SK-N-SH treated with all-trans-retinoic acid at 6 μM for 48 hours (cell line): Measurements from ENCODE around the gene TCF12.
A peak's percentile ranks its signal among the peaks of the same experiment; 100 is the strongest.

ENCODE experiments used
- ATAC-seq: fragments of 200-7000 bp; cut with Tn5 transposase; 3 replicates; pipeline ENCODE4 v1.9.1; 2020; ENCODE audit warnings: mild to moderate bottlenecking, moderate library complexity
- BACH2 ChIP-seq: fragments of 250-450 bp; sonication (Bioruptor Pico); IDR thresholded peaks from 2 replicates; pipeline ENCODE4 v1.9.0; 2021; ENCODE audit warnings: mild to moderate bottlenecking, borderline replicate concordance
- CSDC2 ChIP-seq: fragments of 250-450 bp; sonication (Bioruptor Pico); IDR thresholded peaks from 2 replicates; pipeline ENCODE4 v1.5.0; 2020; ENCODE audit warnings: mild to moderate bottlenecking, moderate library complexity
- GLIS3 ChIP-seq: fragments of 250-450 bp; sonication (Bioruptor Pico); IDR thresholded peaks from 2 replicates; pipeline ENCODE4 v1.5.0; 2020; ENCODE audit warnings: mild to moderate bottlenecking, moderate library complexity
- ISL1 ChIP-seq: fragments of 250-450 bp; sonication (Bioruptor Pico); IDR thresholded peaks from 2 replicates; pipeline ENCODE4 v2.1.2; 2022; ENCODE audit warnings: mild to moderate bottlenecking, moderate library complexity
- OSR1 ChIP-seq: fragments of 250-450 bp; sonication (Bioruptor Pico); IDR thresholded peaks from 2 replicates; pipeline ENCODE4 v1.8.0; 2022; ENCODE audit warnings: moderate library complexity, mild to moderate bottlenecking, inconsistent platforms
- PPARA ChIP-seq: fragments of 250-450 bp; sonication (Bioruptor Pico); IDR thresholded peaks from 2 replicates; pipeline ENCODE4 v1.5.0; 2020; ENCODE audit warnings: mild to moderate bottlenecking, borderline replicate concordance
- RARB ChIP-seq: fragments of 250-450 bp; sonication (Bioruptor Pico); IDR thresholded peaks from 2 replicates; pipeline ENCODE4 v1.8.0; 2021; ENCODE audit warnings: mild to moderate bottlenecking, moderate library complexity
- SNAI2 ChIP-seq: fragments of 250-450 bp; sonication (Bioruptor Pico); IDR thresholded peaks from 2 replicates; pipeline ENCODE4 v1.5.0; 2020; ENCODE audit warnings: mild to moderate bottlenecking, moderate library complexity
- TCF4 ChIP-seq: fragments of 250-450 bp; sonication (Bioruptor Pico); IDR thresholded peaks from 2 replicates; pipeline ENCODE4 v1.8.0; 2021; ENCODE audit warnings: mild to moderate bottlenecking, moderate library complexity, borderline replicate concordance
- TOX ChIP-seq: fragments of 250-450 bp; sonication (Bioruptor Pico); IDR thresholded peaks from 2 replicates; pipeline ENCODE4 v1.8.0; 2021; ENCODE audit warnings: mild to moderate bottlenecking, moderate library complexity, borderline replicate concordance
- ZFP3 ChIP-seq: fragments of 250-450 bp; sonication (Bioruptor Pico); IDR thresholded peaks from 2 replicates; pipeline ENCODE4 v1.5.0; 2020; ENCODE audit warnings: mild to moderate bottlenecking, moderate library complexity
- ZFP30 ChIP-seq: fragments of 450-650 bp; formaldehyde crosslinking; IDR thresholded peaks from 2 replicates; pipeline ENCODE4 v1.5.0; 2022; ENCODE audit warnings: mild to moderate bottlenecking, moderate library complexity
- ZNF70 ChIP-seq: fragments of 450-650 bp; formaldehyde crosslinking; IDR thresholded peaks from 2 replicates; pipeline ENCODE4 v1.5.0; 2020; ENCODE audit warnings: mild to moderate bottlenecking, moderate library complexity
- ZNF8 ChIP-seq: fragments of 450-650 bp; formaldehyde crosslinking; IDR thresholded peaks from 2 replicates; pipeline ENCODE4 v1.5.0; 2020; ENCODE audit warnings: mild to moderate bottlenecking, moderate library complexity
- TF ChIP-seq, protein P1 (sequence below): fragments of 250-450 bp; sonication (Bioruptor Pico); IDR thresholded peaks from 2 replicates; pipeline ENCODE4 v1.5.0; 2020; ENCODE audit warnings: mild to moderate bottlenecking, moderate library complexity
- TF ChIP-seq, protein P2 (sequence below): fragments of 250-450 bp; sonication (Bioruptor Pico); IDR thresholded peaks from 2 replicates; pipeline ENCODE4 v1.5.1; 2020; ENCODE audit warnings: low read depth, mild to moderate bottlenecking, moderate library complexity
- TF ChIP-seq, protein P3 (sequence below): fragments of 250-450 bp; sonication (Bioruptor Pico); IDR thresholded peaks from 2 replicates; pipeline ENCODE4 v1.8.0; 2020; ENCODE audit warnings: mild to moderate bottlenecking, moderate library complexity, borderline replicate concordance
- TF ChIP-seq, protein P4 (sequence below): fragments of 250-450 bp; sonication (Bioruptor Pico); IDR thresholded peaks from 2 replicates; pipeline ENCODE4 v1.5.1; 2021; ENCODE audit warnings: mild to moderate bottlenecking, moderate library complexity
- TF ChIP-seq, protein P5 (sequence below): fragments of 250-450 bp; sonication (Bioruptor Pico); IDR thresholded peaks from 2 replicates; pipeline ENCODE4 v1.8.0; 2021; ENCODE audit warnings: low read depth, mild to moderate bottlenecking, moderate library complexity, borderline replicate concordance

TCF12 gene

DNA sequence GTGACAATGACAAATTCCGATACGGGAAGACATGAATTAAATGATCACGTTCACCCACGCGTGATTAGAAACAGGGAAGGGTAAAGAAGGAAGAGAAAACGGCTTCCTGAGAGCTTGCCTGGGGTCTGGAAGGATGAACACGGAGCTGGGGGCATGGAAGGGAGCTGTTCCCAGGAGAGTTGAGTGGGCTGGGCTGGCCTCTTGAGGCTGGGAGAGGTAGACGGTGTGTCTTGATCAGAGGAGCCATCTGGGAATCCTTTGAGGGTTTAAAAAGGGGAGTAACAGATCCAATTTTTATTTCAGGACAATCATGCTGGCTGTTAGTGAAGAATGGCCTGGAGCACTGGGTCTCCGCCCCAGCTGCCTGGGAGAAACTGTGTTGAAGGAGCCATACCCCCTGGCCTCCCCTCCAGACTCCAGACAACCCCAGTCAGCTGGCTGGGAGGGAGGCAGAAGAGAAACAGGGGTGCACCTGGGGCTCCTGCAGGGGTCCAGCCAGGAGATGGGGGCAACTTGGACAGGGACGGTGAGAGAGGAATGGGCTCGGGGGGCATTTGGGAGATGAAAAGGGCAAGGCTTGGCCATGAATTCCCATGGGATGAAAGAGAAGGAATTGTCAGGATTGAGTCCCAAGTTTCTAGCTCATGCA, 404.3 kb downstream of the TCF12 start:
- TF ChIP-seq, protein P1, sequence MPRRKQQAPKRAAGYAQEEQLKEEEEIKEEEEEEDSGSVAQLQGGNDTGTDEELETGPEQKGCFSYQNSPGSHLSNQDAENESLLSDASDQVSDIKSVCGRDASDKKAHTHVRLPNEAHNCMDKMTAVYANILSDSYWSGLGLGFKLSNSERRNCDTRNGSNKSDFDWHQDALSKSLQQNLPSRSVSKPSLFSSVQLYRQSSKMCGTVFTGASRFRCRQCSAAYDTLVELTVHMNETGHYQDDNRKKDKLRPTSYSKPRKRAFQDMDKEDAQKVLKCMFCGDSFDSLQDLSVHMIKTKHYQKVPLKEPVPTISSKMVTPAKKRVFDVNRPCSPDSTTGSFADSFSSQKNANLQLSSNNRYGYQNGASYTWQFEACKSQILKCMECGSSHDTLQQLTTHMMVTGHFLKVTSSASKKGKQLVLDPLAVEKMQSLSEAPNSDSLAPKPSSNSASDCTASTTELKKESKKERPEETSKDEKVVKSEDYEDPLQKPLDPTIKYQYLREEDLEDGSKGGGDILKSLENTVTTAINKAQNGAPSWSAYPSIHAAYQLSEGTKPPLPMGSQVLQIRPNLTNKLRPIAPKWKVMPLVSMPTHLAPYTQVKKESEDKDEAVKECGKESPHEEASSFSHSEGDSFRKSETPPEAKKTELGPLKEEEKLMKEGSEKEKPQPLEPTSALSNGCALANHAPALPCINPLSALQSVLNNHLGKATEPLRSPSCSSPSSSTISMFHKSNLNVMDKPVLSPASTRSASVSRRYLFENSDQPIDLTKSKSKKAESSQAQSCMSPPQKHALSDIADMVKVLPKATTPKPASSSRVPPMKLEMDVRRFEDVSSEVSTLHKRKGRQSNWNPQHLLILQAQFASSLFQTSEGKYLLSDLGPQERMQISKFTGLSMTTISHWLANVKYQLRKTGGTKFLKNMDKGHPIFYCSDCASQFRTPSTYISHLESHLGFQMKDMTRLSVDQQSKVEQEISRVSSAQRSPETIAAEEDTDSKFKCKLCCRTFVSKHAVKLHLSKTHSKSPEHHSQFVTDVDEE (CRISPR knock-in tag): no peak
- TF ChIP-seq ZNF70 (CRISPR knock-in tag): no peak
- no peak for TF ChIP-seq PPARA (CRISPR knock-in tag)
- TF ChIP-seq, protein P2, sequence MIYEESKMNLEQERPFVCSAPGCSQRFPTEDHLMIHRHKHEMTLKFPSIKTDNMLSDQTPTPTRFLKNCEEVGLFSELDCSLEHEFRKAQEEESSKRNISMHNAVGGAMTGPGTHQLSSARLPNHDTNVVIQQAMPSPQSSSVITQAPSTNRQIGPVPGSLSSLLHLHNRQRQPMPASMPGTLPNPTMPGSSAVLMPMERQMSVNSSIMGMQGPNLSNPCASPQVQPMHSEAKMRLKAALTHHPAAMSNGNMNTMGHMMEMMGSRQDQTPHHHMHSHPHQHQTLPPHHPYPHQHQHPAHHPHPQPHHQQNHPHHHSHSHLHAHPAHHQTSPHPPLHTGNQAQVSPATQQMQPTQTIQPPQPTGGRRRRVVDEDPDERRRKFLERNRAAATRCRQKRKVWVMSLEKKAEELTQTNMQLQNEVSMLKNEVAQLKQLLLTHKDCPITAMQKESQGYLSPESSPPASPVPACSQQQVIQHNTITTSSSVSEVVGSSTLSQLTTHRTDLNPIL: no peak
- no peak for TF ChIP-seq SNAI2 (CRISPR knock-in tag)
- TF ChIP-seq, protein P3, sequence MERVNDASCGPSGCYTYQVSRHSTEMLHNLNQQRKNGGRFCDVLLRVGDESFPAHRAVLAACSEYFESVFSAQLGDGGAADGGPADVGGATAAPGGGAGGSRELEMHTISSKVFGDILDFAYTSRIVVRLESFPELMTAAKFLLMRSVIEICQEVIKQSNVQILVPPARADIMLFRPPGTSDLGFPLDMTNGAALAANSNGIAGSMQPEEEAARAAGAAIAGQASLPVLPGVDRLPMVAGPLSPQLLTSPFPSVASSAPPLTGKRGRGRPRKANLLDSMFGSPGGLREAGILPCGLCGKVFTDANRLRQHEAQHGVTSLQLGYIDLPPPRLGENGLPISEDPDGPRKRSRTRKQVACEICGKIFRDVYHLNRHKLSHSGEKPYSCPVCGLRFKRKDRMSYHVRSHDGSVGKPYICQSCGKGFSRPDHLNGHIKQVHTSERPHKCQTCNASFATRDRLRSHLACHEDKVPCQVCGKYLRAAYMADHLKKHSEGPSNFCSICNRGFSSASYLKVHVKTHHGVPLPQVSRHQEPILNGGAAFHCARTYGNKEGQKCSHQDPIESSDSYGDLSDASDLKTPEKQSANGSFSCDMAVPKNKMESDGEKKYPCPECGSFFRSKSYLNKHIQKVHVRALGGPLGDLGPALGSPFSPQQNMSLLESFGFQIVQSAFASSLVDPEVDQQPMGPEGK (CRISPR knock-in tag): no peak
- TF ChIP-seq TOX: no peak
- TF ChIP-seq CSDC2 (CRISPR knock-in tag): no peak
- no peak for TF ChIP-seq ZFP3
- TF ChIP-seq ISL1 (CRISPR knock-in tag): no peak
- TF ChIP-seq RARB (CRISPR knock-in tag): no peak
- no peak for TF ChIP-seq OSR1 (CRISPR knock-in tag)
- no peak for TF ChIP-seq ZNF8 (CRISPR knock-in tag)
- TF ChIP-seq ZFP30 (CRISPR knock-in tag): no peak
- TF ChIP-seq, protein P4, sequence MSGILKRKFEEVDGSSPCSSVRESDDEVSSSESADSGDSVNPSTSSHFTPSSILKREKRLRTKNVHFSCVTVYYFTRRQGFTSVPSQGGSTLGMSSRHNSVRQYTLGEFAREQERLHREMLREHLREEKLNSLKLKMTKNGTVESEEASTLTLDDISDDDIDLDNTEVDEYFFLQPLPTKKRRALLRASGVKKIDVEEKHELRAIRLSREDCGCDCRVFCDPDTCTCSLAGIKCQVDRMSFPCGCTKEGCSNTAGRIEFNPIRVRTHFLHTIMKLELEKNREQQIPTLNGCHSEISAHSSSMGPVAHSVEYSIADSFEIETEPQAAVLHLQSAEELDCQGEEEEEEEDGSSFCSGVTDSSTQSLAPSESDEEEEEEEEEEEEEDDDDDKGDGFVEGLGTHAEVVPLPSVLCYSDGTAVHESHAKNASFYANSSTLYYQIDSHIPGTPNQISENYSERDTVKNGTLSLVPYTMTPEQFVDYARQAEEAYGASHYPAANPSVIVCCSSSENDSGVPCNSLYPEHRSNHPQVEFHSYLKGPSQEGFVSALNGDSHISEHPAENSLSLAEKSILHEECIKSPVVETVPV: no peak
- TF ChIP-seq BACH2 (CRISPR knock-in tag): no peak
- TF ChIP-seq, all 23 proteins: peak for 0

DNA sequence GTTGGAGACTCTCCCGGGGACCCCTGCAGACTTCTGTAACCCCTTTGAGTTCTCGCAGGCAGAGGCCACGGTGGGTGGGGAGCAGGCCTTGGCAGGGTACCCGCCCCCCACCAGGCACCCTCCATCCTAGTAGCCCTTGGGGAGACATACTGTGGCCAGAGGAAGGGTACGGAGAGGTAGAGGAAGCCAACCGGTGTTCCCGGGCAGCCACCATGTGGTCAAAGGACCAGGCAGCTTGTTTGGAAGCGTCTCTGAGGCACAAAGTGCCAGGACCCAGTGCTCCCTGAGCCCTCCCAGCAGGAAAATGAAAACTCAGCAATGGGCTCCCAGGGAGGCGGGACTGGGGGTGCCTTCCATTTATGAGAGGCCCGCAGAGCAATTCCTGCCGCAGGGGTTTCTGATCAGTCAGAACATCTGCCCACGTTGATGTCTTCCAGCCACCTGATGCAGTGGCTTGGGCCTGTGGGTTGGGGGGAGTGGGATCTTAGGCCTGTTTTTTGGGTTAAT, 404.9 kb downstream of the TCF12 start:
- no peak for ATAC-seq
- TF ChIP-seq, protein P3 (CRISPR knock-in tag): no peak
- no peak for TF ChIP-seq GLIS3 (CRISPR knock-in tag)
- TF ChIP-seq ZFP3: no peak
- TF ChIP-seq, all 23 proteins: peak for 0

More for the DNA sequence above, 404.3 kb downstream of the TCF12 start:
- no peak for ATAC-seq

DNA sequence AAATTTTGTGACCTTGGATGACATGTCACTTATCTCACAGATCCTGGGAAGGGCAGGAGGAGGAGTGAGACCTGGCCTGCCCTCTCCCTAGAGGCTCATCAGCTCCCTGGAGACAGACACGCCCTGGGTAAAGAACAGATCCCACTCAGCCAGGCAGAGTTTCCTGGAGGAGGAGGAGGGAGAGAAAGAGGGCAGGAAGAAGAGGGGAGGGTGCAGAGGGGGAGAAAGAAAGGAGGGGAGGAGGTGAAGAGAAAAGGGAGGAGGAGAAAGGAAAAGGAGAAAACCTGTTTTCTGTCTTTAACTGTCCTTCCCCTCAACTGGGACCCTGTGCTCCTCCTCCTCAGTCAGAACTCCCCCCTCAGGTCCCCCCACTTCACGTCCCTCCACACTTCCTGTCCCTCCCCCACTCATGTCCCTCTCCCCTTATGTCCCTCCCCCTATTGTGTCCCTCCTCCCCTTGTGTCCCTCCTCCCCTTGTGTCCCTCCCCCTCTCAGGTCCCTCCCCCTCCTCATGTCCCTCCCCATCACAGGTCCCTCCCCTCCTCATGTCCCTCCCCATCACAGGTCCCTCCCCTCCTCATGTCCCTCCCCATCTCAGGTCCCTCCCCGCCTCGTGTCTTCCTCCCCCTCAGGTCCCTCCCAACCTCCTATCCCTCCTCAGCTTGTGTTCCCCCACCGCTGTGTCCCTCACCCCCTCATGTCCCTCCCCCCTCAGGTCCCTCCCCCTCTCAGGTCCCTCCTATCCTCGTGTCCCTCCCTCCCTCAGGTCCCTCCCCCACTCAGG, 405.6 kb downstream of the TCF12 start:
- peak; percentile 46 for ATAC-seq
- TF ChIP-seq, protein P5, sequence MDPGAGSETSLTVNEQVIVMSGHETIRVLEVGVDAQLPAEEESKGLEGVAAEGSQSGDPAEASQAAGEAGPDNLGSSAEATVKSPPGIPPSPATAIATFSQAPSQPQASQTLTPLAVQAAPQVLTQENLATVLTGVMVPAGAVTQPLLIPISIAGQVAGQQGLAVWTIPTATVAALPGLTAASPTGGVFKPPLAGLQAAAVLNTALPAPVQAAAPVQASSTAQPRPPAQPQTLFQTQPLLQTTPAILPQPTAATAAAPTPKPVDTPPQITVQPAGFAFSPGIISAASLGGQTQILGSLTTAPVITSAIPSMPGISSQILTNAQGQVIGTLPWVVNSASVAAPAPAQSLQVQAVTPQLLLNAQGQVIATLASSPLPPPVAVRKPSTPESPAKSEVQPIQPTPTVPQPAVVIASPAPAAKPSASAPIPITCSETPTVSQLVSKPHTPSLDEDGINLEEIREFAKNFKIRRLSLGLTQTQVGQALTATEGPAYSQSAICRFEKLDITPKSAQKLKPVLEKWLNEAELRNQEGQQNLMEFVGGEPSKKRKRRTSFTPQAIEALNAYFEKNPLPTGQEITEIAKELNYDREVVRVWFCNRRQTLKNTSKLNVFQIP (CRISPR knock-in tag): no peak
- TF ChIP-seq PPARA (CRISPR knock-in tag) (no peak), OSR1 (CRISPR knock-in tag) (no peak), TCF4 (CRISPR knock-in tag) (no peak), BACH2 (CRISPR knock-in tag) (no peak), ZFP30 (CRISPR knock-in tag) (no peak), RARB (CRISPR knock-in tag) (no peak), ZNF8 (CRISPR knock-in tag) (no peak), ZNF70 (CRISPR knock-in tag) (no peak), ZFP3 (no peak)
- TF ChIP-seq, protein P2: no peak
- TF ChIP-seq, protein P1 (CRISPR knock-in tag): no peak
